Right renal cortex interstitium (tissue), 3 donors: ENCODE measurements around the gene CAPZA1. TPM values are rescaled to one million over a fixed set of nuclear protein-coding genes. Genes with fewer than 3 reads are reported as not detected.
A peak's percentile ranks its signal among the peaks of the same experiment; 100 is the strongest.

ENCODE experiments used
- DNase-seq, 3 donors: peaks; one replicate each; pipeline ENCODE4 v3.0.0-alpha.2; 2013; ENCODE audit warnings: low read depth in 3 of 3, low spot score in 2 of 3
- polyA plus RNA-seq, 3 donors: library from polyadenylated mRNA; unstranded; fragments of 120-200 nt; gene quantifications; one replicate each; pipeline ENCODE4 v1.2.1, GENCODE V29; 2013; ENCODE audit not compliant: insufficient read length in 3 of 3

The CAPZA1 gene
- polyA plus RNA-seq, 3 donors, result 131 to 141 (median 135) TPM

DNA sequence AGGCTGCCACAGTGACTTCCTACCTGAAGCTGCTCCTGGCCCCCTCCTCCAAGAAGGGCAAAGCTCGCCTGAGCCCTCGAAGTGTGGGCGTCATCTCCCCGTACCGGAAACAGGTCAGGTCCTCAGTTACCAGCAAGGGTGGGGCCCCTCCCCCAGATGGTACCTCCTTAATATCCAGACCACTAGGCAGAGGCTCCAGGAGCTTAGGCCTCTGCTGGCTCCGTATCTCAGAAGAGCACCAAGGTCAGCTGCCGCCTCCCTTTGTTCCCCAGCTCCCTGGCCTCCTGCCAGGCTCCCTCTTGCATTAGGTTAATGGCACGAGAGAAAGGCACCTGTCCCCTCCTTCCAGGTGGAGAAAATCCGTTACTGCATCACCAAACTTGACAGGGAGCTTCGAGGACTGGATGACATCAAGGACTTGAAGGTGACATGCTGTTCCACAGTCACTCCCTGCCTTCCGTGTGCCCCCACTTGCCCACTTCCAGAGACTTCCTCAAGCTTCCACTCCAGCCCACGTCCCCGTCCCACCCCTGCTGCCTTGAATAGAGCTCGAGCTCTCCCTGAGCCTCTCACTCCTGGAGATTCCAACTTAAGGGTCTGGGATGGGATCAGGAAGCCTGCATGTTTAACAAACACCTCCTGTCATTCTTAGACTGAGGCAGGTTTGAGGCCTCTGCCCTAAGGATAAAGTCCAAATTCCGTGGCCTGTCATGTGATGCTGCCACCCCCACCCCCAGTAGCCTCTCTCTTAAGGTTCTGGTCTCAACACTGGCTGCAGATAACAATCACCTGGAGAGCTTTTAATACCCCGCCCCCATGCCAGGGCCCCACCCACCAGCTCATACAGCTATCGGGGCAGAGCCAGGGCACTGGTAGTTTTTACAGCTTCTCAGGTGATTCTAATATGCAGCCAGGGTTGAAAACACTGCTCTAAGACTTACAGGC lies 79.0 kb downstream of the CAPZA1 start:
- no peak for DNase-seq

GRCh38 chr1:112699425-112700144 lies 80.0 kb downstream of the CAPZA1 start:
- DNase-seq, result no peak

- DNase-seq, result peak; percentile 87 to 88 (median 88)
Observed at GRCh38 chr1:112700290-112701226, 80.9 kb downstream of the CAPZA1 start.

GRCh38 chr1:112701227-112702066 lies 81.8 kb downstream of the CAPZA1 start:
- DNase-seq, result no peak

DNA sequence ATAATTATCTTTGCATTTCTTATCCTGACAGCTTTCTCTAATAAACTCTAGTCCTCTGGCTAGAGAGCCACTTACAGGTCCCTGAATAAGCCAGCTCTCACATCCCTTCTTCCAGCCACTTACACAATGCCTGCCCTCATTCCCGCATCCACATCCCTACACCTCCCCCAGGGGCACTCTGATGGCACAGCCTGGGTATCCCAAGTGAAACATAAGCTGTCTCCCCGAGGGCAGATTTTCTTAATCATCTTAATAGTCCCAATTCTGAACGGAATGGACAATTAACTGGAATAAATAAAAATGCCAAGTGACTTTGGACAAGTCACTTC lies 82.4 kb downstream of the CAPZA1 start:
- DNase-seq, result no peak

- DNase-seq, result no peak
Observed at GRCh38 chr1:112702420-112703261, 83.0 kb downstream of the CAPZA1 start.

GRCh38 chr1:112703706-112704105 lies 84.1 kb downstream of the CAPZA1 start:
- no peak for DNase-seq

DNA sequence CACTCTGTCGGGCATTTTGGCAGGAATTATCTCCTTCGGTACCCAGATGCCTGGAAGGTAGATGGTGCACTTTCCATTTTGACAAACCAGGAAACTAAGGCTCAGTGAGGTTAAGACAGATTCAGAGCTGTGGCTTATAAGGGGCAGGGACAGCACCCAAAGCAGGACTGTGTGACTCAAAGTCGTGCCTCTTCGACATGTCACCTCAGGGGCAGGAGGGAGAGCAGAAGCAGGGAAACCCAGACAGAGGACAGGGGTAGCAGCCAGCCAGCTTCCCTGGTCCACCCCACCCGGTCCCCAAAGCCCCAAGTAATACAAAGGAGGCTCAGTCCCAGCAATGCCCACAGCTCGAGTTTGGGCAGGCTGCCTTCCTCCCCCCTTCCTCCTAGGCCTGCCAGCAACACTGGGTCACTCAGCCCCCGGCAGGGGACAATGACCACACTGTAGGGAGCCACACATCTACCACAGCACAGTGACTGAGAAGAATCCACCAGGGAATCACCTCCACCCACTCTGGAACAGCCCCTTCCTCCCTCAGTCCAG lies 84.8 kb downstream of the CAPZA1 start:
- DNase-seq, result no peak

- peak; percentile 88 to 93 (median 92) for DNase-seq
Observed at GRCh38 chr1:112704934-112705627, 85.4 kb downstream of the CAPZA1 start.

DNA sequence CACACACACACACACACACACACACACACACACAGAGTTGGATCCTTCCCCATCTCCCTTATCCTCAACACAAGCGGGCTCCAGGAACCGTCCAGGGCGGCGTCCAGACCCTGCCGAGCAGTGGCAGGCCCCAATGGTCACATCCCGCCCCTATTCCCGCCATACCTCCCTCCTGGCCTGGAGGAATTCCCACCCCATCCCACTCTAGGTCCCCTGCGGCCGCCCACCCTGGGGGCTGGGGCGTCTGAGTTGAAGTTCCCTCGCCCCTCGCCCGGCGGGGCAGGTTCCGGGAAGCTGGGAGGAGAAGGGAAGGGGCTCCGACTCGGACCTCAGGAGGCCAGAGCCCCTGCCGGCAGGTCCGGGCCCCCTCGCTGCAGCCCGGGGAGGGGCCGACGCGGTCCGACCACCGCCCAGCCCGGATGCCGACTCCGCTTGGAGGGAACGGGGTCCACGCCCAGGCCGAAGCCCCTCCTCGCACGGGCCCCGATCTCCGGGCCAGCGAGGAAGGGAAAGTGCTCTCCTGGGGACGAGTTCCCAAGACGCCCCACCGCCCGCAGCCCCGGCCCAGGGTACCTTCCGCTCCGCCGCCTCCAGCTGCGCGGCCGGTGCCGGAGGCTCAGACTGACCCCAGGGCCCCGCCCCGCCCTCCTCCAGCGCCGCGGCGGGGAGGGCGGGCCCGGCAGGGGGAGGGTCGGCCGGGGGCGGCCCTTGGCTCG lies 87.0 kb downstream of the CAPZA1 start, which contains the start of gene RHOC:
Gene RHOC, minus strand, starts transcription at position 623 of the 716 bp plus-strand sequence. CDS start 3,328 bp downstream, outside the sequence.
- DNase-seq, result no peak

DNA sequence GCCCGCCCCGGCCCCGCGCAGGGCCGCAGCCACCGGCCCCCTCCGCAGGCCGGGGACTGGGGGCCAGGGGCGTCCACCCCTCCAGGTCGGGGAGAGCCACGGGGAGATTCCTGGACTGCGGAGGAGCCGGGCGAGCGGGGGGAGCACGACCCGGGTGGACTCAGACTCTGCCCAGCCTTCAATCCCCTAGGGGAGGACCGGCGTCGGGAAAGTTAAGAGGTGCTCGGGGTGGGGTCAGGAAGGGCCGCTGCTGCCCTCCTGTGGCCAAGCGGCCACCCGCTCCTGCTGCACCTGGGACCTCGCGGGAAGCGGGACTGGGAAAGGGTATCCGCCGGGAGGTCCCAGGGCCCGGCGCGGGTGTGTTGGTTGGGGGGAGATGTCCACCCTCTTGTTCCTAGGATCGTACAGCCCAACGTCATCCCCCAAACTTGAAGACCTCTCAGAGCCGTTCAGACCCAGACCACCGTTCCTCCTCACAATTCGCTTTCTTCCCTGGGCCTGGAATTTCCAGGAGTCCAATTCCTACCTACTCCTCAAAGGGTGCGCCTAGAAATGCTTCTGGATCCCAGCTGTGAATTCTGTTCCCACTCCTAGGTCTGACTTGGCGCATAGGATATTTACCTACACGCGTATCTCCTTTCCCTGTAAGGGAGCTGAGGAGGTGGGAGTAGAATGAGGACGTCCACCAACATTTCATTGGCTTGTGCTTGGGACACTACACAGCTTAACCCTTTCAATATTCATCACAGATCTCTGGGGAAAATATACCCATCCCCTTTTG lies 87.8 kb downstream of the CAPZA1 start:
- peak in 2 of 3 donors; percentile 81 to 82 for DNase-seq

- DNase-seq, result no peak
Observed at GRCh38 chr1:112708002-112708448, 88.4 kb downstream of the CAPZA1 start.

GRCh38 chr1:112708489-112708888 lies 88.9 kb downstream of the CAPZA1 start:
- no peak for DNase-seq

DNA sequence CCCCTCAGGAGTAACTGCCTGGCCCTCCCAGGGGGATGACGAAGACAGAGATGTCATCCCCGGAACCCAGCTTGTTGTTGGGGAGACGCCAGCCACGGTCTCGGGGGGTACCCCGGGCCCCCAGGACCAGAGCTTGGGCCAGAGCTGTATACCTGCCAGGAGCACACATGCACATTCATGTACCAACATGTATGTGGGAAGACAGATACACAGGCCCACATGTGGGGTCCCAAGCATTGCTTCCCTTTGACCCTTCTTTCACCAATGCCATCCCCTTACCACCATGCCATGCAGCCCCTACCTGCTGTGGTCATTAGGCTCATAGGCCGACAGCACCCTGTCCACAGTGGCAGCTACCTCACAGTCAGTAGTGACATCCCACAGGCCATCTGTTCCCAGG lies 90.5 kb downstream of the CAPZA1 start:
- no peak for DNase-seq

GRCh38 chr1:112710586-112710985 lies 91.0 kb downstream of the CAPZA1 start:
- DNase-seq, result no peak

DNA sequence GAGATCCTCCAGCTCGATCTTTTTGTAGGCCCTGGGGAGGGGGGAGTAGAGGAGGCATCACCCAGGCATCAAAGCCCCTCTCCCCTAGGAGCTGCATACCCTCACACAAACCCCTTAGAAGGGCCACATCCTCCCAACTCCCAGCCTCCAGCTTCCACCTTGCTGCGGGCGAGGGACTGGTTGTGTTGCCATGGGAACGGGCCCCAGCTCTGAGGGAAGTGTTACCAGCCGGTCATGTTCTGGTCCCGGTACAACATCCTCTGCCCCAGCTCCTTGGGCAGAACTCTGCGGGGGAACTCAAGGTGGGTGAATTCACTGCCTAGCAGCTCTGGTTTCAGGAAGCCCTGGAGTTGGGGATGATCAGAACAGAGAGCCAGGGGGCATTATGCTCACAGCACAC lies 91.4 kb downstream of the CAPZA1 start:
- no peak for DNase-seq
